HepG2 (cell line): ENCODE data around the gene SIGMAR1. TPM values are rescaled to one million over a fixed set of nuclear protein-coding genes. Genes with fewer than 3 reads are reported as not detected.
A peak's percentile ranks its signal among the peaks of the same experiment; 100 is the strongest.

ENCODE experiments used
- ARHGAP35 ChIP-seq: sonication (generic); formaldehyde crosslinking; IDR thresholded peaks from 2 replicates; pipeline ENCODE4 v1.9.0; 2022; ENCODE audit warnings: mild to moderate bottlenecking, inconsistent platforms, moderate library complexity, missing genetic modification reagents, borderline replicate concordance
- CCAR2 ChIP-seq: fragments of 200-400 bp; formaldehyde crosslinking; optimal IDR thresholded peaks from 2 replicates; pipeline ENCODE3; 2018; ENCODE audit warnings: low read depth, mild to moderate bottlenecking, low read length, moderate library complexity
- E2F1 ChIP-seq: sonication (generic); formaldehyde crosslinking; IDR thresholded peaks from 2 replicates; pipeline ENCODE4 v1.5.0; 2020; ENCODE audit warnings: missing genetic modification reagents
- EHMT2 ChIP-seq: fragments of 200-600 bp; sonication (generic); IDR thresholded peaks from 2 replicates; pipeline ENCODE4 v1.7.0; 2017; ENCODE audit warnings: antibody characterized with exemption, low read depth, low read length, borderline replicate concordance
- FOSL1 ChIP-seq: sonication (generic); formaldehyde crosslinking; IDR thresholded peaks from 2 replicates; pipeline ENCODE4 v1.9.0; 2021; ENCODE audit warnings: missing genetic modification reagents, borderline replicate concordance
- GPBP1L1 ChIP-seq: sonication (generic); formaldehyde crosslinking; IDR thresholded peaks from 2 replicates; pipeline ENCODE4 v1.5.0; 2020; ENCODE audit warnings: mild to moderate bottlenecking, missing genetic modification reagents
- IKZF4 ChIP-seq: sonication (generic); formaldehyde crosslinking; IDR thresholded peaks from 2 replicates; pipeline ENCODE4 v1.5.1; 2020; ENCODE audit warnings: borderline replicate concordance, mild to moderate bottlenecking, low read depth, missing genetic modification reagents; ENCODE audit errors: not compliant biosample characterization
- KLF12 ChIP-seq: sonication (generic); formaldehyde crosslinking; IDR thresholded peaks from 2 replicates; pipeline ENCODE4 v1.4.0; 2020; ENCODE audit warnings: missing genetic modification reagents, borderline replicate concordance
- KLF13 ChIP-seq: sonication (generic); formaldehyde crosslinking; IDR thresholded peaks from 2 replicates; pipeline ENCODE4 v1.4.0; 2020; ENCODE audit warnings: mild to moderate bottlenecking, missing genetic modification reagents
- MAFF ChIP-seq: IDR thresholded peaks from 2 replicates; pipeline ENCODE4 v1.6.1; 2011; ENCODE audit warnings: low read depth, low read length, improper control_type of control experiment
- MLXIP ChIP-seq: sonication (generic); formaldehyde crosslinking; IDR thresholded peaks from 2 replicates; pipeline ENCODE4 v1.9.0; 2021; ENCODE audit warnings: missing genetic modification reagents, borderline replicate concordance
- PHF20 ChIP-seq: sonication (generic); formaldehyde crosslinking; IDR thresholded peaks from 2 replicates; pipeline ENCODE4 v1.5.0; 2020; ENCODE audit warnings: mild to moderate bottlenecking, missing genetic modification reagents
- TSC22D2 ChIP-seq: sonication (generic); formaldehyde crosslinking; IDR thresholded peaks from 2 replicates; pipeline ENCODE4 v1.5.1; 2020; ENCODE audit warnings: missing genetic modification reagents, mild to moderate bottlenecking, borderline replicate concordance
- ZBTB25 ChIP-seq: IDR thresholded peaks from 2 replicates; pipeline ENCODE4 v1.6.1; 2018; ENCODE audit warnings: missing genetic modification reagents
- ZNF33A ChIP-seq: sonication (generic); formaldehyde crosslinking; IDR thresholded peaks from 2 replicates; pipeline ENCODE4 v1.5.1; 2020; ENCODE audit warnings: missing genetic modification reagents, mild to moderate bottlenecking, moderate library complexity, borderline replicate concordance
- ZNF441 ChIP-seq: sonication (generic); formaldehyde crosslinking; IDR thresholded peaks from 2 replicates; pipeline ENCODE4 v1.7.0; 2021; ENCODE audit warnings: missing genetic modification reagents, borderline replicate concordance
- ZNF451 ChIP-seq: sonication (generic); formaldehyde crosslinking; IDR thresholded peaks from 2 replicates; pipeline ENCODE4 v1.5.0; 2020; ENCODE audit warnings: mild to moderate bottlenecking, missing genetic modification reagents
- ZNF597 ChIP-seq: sonication (generic); formaldehyde crosslinking; IDR thresholded peaks from 2 replicates; pipeline ENCODE4 v1.5.0; 2020; ENCODE audit warnings: missing genetic modification reagents
- ZNF615 ChIP-seq: sonication (generic); formaldehyde crosslinking; IDR thresholded peaks from 2 replicates; pipeline ENCODE4 v1.5.0; 2020; ENCODE audit warnings: mild to moderate bottlenecking, missing genetic modification reagents, borderline replicate concordance
- ZNF773 ChIP-seq: sonication (generic); formaldehyde crosslinking; IDR thresholded peaks from 2 replicates; pipeline ENCODE4 v1.4.0; 2020; ENCODE audit warnings: missing genetic modification reagents, borderline replicate concordance
- ZNF792 ChIP-seq: IDR thresholded peaks from 2 replicates; pipeline ENCODE4 v1.6.1; 2016
- polyA plus RNA-seq, 8 experiments: library from polyadenylated mRNA; depleted of rRNA in 3 of 8; stranded (reverse) in 7 of 8; unstranded in 1 of 8; fragments of >200 nt; fragmentation: Illumina TruSeq in 4 of 8; extraction: Trizol in 4 of 8; gene quantifications; 2 replicates each; pipeline versions ENCODE4 v1.2.1 to v1.2.3, GENCODE V29; 2011 to 2016; ENCODE audit warnings: low read depth in 4 of 8, missing spikeins in 1 of 8, mixed read lengths in 1 of 8; ENCODE audit not compliant: insufficient read depth in 1 of 8
- total RNA-seq, 5 experiments: library from RNA; depleted of rRNA; stranded (reverse); fragments of >200 nt; fragmentation: Illumina TruSeq; extraction: Trizol; gene quantifications; 2 replicates each; pipeline ENCODE4 v1.2.3, GENCODE V29; 2016; ENCODE audit warnings: low read depth in 1 of 5

SIGMAR1 gene
- total and polyA plus RNA-seq, 2 of the 13 experiments (the other 11 are each of a cell fraction or from before 2014, with no cell fraction given): 38.9 to 60.8 TPM

GRCh38 chr9:34637356-34638137, at the start of gene SIGMAR1 (continued):
- TF ChIP-seq ZNF597: no peak
- peak; percentile 78; the same call in 1 of the 2 replicates for TF ChIP-seq ZNF792
- peak; percentile 62; the same call in 1 of the 2 replicates for TF ChIP-seq ZNF773
- no peak for TF ChIP-seq MLXIP (CRISPR knock-in tag)
- TF ChIP-seq ZNF451 (CRISPR knock-in tag): no peak
- peak; percentile 57; the same call in 1 of the 2 replicates for TF ChIP-seq TSC22D2 (CRISPR knock-in tag)
- TF ChIP-seq ZNF615: no peak
- TF ChIP-seq PHF20 (CRISPR knock-in tag): peak; percentile 67
- no peak for TF ChIP-seq ZNF33A (CRISPR knock-in tag)
- TF ChIP-seq ARHGAP35 (CRISPR knock-in tag): no peak; the same call in 1 of the 2 replicates
- no peak for TF ChIP-seq EHMT2
- TF ChIP-seq KLF13: no peak
- TF ChIP-seq MAFF: no peak
- no peak for TF ChIP-seq CCAR2
- no peak for TF ChIP-seq E2F1
- no peak; the same call in 1 of the 2 replicates for TF ChIP-seq ZNF441 (CRISPR knock-in tag)
- TF ChIP-seq FOSL1 (CRISPR knock-in tag): no peak
- TF ChIP-seq IKZF4 (CRISPR knock-in tag): no peak
- TF ChIP-seq GPBP1L1 (CRISPR knock-in tag): no peak
- no peak; the same call in 1 of the 2 replicates for TF ChIP-seq KLF12 (CRISPR knock-in tag)
- TF ChIP-seq ZBTB25 (CRISPR knock-in tag): no peak
